Mucosa of gallbladder (tissue), 1 donor: ENCODE measurements around the gene CUEDC2. TPM values are rescaled to one million over a fixed set of nuclear protein-coding genes. Genes with fewer than 3 reads are reported as not detected.
A peak's percentile ranks its signal among the peaks of the same experiment; 100 is the strongest.

Experiments used
- DNase-seq: peaks from one replicate; pipeline ENCODE4 v3.0.0-alpha.2; 2020; ENCODE audit warnings: low spot score
- total RNA-seq: library from RNA; stranded (reverse); gene quantifications from one replicate; pipeline ENCODE4 v1.2.1, GENCODE V29; 2021
- donor health status: DM: no; HTN: no; CAD: no.

CUEDC2 gene
- total RNA-seq, 1 donor from 2014 or later = 63.2 TPM

- DNase-seq = no peak
These were observed 7.5 kb downstream of the CUEDC2 start for GRCh38 chr10:102424916-102425315.

- no peak for DNase-seq
These were observed 8.2 kb downstream of the CUEDC2 start for GRCh38 chr10:102424145-102424544.

GRCh38 chr10:102423372-102423968 lies 8.9 kb downstream of the CUEDC2 start:
- DNase-seq = no peak

GRCh38 chr10:102422545-102423129 lies 9.7 kb downstream of the CUEDC2 start:
- DNase-seq = peak; percentile 82

GRCh38 chr10:102421757-102422512 lies 10.4 kb downstream of the CUEDC2 start:
- no peak for DNase-seq

GRCh38 chr10:102421507-102421756 lies 10.9 kb downstream of the CUEDC2 start:
- no peak for DNase-seq

- peak; percentile 98 for DNase-seq
These were observed 11.5 kb downstream of the CUEDC2 start, which contains the start of gene FBXL15 for GRCh38 chr10:102420714-102421506. Gene FBXL15, plus strand, starts transcription at chr10:102420836. Its CDS starts 294 bp downstream, at chr10:102421130.

- no peak for DNase-seq
These were observed 12.1 kb downstream of the CUEDC2 start for GRCh38 chr10:102420181-102420713.

GRCh38 chr10:102419269-102420180 lies 12.8 kb downstream of the CUEDC2 start:
- no peak for DNase-seq

- DNase-seq = no peak
These were observed 13.6 kb downstream of the CUEDC2 start, which contains the start of gene PSD for GRCh38 chr10:102418622-102419268. Gene PSD, minus strand, starts transcription at chr10:102418785. Its CDS starts 1,747 bp downstream, at chr10:102417038.

GRCh38 chr10:102416695-102417094 lies 15.7 kb downstream of the CUEDC2 start:
- no peak for DNase-seq

- no peak for DNase-seq
These were observed 16.1 kb downstream of the CUEDC2 start for GRCh38 chr10:102416283-102416682.

- DNase-seq = no peak
These were observed 17.6 kb downstream of the CUEDC2 start for GRCh38 chr10:102414749-102415148.

GRCh38 chr10:102413806-102414561 lies 18.4 kb downstream of the CUEDC2 start:
- no peak for DNase-seq

- DNase-seq = no peak
These were observed 19.2 kb downstream of the CUEDC2 start for GRCh38 chr10:102413053-102413705.

GRCh38 chr10:102412293-102412692 lies 20.1 kb downstream of the CUEDC2 start:
- no peak for DNase-seq

GRCh38 chr10:102411341-102412255 lies 20.8 kb downstream of the CUEDC2 start:
- no peak for DNase-seq
